ENCODE data around the gene TRPV6.

DNA sequence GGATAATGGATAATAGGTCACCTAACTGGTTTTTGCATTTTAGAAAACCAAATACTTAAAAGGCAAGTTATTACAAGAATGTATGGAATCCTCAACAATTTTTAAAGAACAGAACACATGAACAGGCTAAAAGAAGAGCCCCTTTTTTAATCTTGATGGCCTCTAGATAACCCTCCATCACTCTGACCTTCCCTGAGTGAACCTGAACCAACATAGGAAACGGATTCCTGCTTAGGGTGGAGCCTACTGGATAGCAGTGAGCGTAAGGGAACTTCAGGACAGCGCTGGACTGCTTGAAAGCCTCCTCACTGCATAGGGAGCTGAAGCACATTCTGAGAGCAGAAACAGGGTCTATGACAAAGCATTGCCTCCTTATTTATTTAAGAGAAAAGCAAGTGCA, 27.5 kb upstream of the TRPV6 start:
- no peak for TF ChIP-seq POLR2A (IDR thresholded peaks at IDR 0.05)
- TF ChIP-seq, protein P1, sequence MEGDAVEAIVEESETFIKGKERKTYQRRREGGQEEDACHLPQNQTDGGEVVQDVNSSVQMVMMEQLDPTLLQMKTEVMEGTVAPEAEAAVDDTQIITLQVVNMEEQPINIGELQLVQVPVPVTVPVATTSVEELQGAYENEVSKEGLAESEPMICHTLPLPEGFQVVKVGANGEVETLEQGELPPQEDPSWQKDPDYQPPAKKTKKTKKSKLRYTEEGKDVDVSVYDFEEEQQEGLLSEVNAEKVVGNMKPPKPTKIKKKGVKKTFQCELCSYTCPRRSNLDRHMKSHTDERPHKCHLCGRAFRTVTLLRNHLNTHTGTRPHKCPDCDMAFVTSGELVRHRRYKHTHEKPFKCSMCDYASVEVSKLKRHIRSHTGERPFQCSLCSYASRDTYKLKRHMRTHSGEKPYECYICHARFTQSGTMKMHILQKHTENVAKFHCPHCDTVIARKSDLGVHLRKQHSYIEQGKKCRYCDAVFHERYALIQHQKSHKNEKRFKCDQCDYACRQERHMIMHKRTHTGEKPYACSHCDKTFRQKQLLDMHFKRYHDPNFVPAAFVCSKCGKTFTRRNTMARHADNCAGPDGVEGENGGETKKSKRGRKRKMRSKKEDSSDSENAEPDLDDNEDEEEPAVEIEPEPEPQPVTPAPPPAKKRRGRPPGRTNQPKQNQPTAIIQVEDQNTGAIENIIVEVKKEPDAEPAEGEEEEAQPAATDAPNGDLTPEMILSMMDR (IDR thresholded peaks at IDR 0.05): no peak
- no peak for TF ChIP-seq POLR2AphosphoS5 (IDR thresholded peaks at IDR 0.05)
- TF ChIP-seq EP300 (IDR thresholded peaks at IDR 0.05): no peak

Data from sigmoid colon (tissue), 4 donors.